Vagina (tissue), 2 donors: ENCODE results near the gene KREMEN2.

Experiments
- POLR2A ChIP-seq, 2 donors: fragments of 450-650 bp; IDR thresholded peaks; one replicate each; pipeline ENCODE4 v1.6.1; 2017; ENCODE audit warnings: antibody characterized with exemption in 2 of 2, mild to moderate bottlenecking in 2 of 2, moderate library complexity in 2 of 2
- POLR2AphosphoS5 ChIP-seq, 2 donors: sonication (generic); formaldehyde crosslinking; IDR thresholded peaks; one replicate each; pipeline ENCODE4 v1.9.0; 2017; ENCODE audit warnings: antibody characterized with exemption in 2 of 2, mild to moderate bottlenecking in 2 of 2, low read depth in 1 of 2; ENCODE audit not compliant: insufficient read depth in 1 of 2
- TF ChIP-seq, protein P1 (sequence below), 3 experiments: fragments of 450-650 bp in 2 of 3; fragments of 200-600 bp in 1 of 3; sonication (generic) in 1 of 3; IDR thresholded peaks; one replicate each; pipeline ENCODE4 v1.5.1; 2017 to 2019; ENCODE audit warnings: antibody characterized with exemption in 3 of 3, mild to moderate bottlenecking in 2 of 3, moderate library complexity in 2 of 3

DNA sequence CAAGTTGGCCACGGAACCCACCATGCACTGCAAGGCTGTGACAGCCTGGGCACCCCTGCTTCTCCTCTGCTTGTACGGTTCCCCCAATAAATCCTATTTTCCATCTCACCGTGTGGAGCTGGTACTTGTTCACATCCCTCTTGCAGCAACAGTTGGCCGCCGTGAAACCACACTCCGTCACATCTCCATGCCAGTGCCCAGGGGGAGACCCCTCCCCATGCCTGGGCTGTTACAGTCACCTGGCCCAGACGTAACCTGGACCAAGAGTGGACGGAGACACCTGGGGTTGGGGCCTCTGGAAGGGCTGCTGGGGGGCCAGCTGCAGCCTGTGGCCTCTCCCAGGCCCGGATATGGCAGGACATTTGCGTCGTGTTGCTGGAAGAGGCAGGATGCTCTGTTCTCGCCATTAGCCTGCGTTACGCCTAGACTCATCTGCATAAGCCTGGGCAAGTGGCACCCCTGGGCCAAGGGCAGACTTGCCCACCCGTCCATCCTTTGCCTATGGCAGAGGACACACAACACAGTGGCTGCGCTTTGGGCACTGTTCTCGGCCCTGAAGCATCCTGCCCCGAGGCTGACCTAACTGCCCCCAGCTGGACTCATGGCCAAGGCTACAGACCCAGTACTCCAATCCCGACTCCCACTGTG lies 14.2 kb upstream of the KREMEN2 start:
- TF ChIP-seq, protein P1, sequence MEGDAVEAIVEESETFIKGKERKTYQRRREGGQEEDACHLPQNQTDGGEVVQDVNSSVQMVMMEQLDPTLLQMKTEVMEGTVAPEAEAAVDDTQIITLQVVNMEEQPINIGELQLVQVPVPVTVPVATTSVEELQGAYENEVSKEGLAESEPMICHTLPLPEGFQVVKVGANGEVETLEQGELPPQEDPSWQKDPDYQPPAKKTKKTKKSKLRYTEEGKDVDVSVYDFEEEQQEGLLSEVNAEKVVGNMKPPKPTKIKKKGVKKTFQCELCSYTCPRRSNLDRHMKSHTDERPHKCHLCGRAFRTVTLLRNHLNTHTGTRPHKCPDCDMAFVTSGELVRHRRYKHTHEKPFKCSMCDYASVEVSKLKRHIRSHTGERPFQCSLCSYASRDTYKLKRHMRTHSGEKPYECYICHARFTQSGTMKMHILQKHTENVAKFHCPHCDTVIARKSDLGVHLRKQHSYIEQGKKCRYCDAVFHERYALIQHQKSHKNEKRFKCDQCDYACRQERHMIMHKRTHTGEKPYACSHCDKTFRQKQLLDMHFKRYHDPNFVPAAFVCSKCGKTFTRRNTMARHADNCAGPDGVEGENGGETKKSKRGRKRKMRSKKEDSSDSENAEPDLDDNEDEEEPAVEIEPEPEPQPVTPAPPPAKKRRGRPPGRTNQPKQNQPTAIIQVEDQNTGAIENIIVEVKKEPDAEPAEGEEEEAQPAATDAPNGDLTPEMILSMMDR (IDR thresholded peaks at IDR 0.05), result no peak
- TF ChIP-seq POLR2A (IDR thresholded peaks at IDR 0.05), result no peak
- TF ChIP-seq POLR2AphosphoS5 (IDR thresholded peaks at IDR 0.05; ENCODE audit: insufficient read depth in 1 of 2, low read depth in 1 of 2), result no peak
